ENCODE data around the gene SLC10A6.

DNA sequence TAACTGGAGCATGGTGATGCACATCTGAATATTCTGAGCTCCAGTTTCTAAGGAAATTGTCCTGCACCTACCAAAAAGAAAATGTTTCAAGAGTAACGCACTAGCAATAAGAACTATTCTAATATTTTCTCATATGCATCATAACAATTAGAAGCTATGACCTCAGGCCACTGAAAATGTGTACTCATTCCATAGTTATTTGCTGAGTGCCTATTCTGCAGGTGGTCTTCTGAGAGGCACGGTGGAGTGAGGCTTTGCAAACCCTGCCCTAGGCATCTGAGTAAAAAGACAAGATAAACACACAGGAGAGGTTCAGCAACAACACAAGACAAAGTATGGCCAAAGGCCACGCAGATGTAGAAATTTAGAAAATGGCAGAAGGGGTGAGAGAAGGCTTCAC is 23.7 kb downstream of the SLC10A6 start:
- TF ChIP-seq CTCF (IDR thresholded peaks at IDR 0.05; ENCODE audit: low read depth, low read length, missing input control) (no peak), JUND (IDR thresholded peaks at IDR 0.05) (no peak), GABPA (IDR thresholded peaks at IDR 0.05 in 1 of 2, conservative IDR thresholded peaks at IDR 0.05 in 1 of 2) (no peak), TAF1 (conservative IDR thresholded peaks at IDR 0.05) (no peak), FOXA1 (IDR thresholded peaks at IDR 0.05) (no peak), ATF3 (IDR thresholded peaks at IDR 0.05) (no peak), HNF4G (IDR thresholded peaks at IDR 0.05) (no peak)
- TF ChIP-seq, protein P1, sequence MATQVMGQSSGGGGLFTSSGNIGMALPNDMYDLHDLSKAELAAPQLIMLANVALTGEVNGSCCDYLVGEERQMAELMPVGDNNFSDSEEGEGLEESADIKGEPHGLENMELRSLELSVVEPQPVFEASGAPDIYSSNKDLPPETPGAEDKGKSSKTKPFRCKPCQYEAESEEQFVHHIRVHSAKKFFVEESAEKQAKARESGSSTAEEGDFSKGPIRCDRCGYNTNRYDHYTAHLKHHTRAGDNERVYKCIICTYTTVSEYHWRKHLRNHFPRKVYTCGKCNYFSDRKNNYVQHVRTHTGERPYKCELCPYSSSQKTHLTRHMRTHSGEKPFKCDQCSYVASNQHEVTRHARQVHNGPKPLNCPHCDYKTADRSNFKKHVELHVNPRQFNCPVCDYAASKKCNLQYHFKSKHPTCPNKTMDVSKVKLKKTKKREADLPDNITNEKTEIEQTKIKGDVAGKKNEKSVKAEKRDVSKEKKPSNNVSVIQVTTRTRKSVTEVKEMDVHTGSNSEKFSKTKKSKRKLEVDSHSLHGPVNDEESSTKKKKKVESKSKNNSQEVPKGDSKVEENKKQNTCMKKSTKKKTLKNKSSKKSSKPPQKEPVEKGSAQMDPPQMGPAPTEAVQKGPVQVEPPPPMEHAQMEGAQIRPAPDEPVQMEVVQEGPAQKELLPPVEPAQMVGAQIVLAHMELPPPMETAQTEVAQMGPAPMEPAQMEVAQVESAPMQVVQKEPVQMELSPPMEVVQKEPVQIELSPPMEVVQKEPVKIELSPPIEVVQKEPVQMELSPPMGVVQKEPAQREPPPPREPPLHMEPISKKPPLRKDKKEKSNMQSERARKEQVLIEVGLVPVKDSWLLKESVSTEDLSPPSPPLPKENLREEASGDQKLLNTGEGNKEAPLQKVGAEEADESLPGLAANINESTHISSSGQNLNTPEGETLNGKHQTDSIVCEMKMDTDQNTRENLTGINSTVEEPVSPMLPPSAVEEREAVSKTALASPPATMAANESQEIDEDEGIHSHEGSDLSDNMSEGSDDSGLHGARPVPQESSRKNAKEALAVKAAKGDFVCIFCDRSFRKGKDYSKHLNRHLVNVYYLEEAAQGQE (IDR thresholded peaks at IDR 0.05) = no peak
- TF ChIP-seq, protein P2, sequence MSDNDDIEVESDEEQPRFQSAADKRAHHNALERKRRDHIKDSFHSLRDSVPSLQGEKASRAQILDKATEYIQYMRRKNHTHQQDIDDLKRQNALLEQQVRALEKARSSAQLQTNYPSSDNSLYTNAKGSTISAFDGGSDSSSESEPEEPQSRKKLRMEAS (IDR thresholded peaks at IDR 0.05) = no peak
- TF ChIP-seq, protein P3, sequence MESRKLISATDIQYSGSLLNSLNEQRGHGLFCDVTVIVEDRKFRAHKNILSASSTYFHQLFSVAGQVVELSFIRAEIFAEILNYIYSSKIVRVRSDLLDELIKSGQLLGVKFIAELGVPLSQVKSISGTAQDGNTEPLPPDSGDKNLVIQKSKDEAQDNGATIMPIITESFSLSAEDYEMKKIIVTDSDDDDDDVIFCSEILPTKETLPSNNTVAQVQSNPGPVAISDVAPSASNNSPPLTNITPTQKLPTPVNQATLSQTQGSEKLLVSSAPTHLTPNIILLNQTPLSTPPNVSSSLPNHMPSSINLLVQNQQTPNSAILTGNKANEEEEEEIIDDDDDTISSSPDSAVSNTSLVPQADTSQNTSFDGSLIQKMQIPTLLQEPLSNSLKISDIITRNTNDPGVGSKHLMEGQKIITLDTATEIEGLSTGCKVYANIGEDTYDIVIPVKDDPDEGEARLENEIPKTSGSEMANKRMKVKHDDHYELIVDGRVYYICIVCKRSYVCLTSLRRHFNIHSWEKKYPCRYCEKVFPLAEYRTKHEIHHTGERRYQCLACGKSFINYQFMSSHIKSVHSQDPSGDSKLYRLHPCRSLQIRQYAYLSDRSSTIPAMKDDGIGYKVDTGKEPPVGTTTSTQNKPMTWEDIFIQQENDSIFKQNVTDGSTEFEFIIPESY (IDR thresholded peaks at IDR 0.05) = no peak
